GM12878 (cell line): ENCODE data around the gene FAM187B.

ENCODE experiments used
- CEBPB ChIP-seq, 2 experiments: fragments of 150-350 bp in 1 of 2; IDR thresholded peaks; 2 replicates each; pipeline ENCODE4 v1.6.1; 2012 to 2014; ENCODE audit warnings: low read depth in 2 of 2, low read length in 2 of 2, borderline replicate concordance in 1 of 2, inconsistent platforms in 1 of 2
- CTCF ChIP-seq, 3 experiments: IDR thresholded peaks in 2 of 3; conservative IDR thresholded peaks in 1 of 3; 2 replicates each; pipeline ENCODE4 v1.5.1; 2011; ENCODE audit warnings: low read depth in 3 of 3, low read length in 3 of 3, mild to moderate bottlenecking in 3 of 3, control low read depth in 2 of 3, moderate library complexity in 2 of 3, inconsistent platforms in 1 of 3, mixed read lengths in 1 of 3; ENCODE audit not compliant: control insufficient read depth in 2 of 3, insufficient read depth in 1 of 3; ENCODE audit errors: extremely low read depth in 1 of 3
- JUND ChIP-seq: IDR thresholded peaks from 2 replicates; pipeline ENCODE4 v1.6.1; 2012; ENCODE audit warnings: low read depth, mild to moderate bottlenecking, low read length, improper control_type of control experiment, moderate library complexity
- POLR2A ChIP-seq: IDR thresholded peaks from 2 replicates; pipeline ENCODE4 v1.6.1; 2011; ENCODE audit warnings: low read depth, mild to moderate bottlenecking, low read length
- RBBP5 ChIP-seq: fragments of 200-600 bp; sonication (generic); conservative IDR thresholded peaks from 2 replicates; pipeline ENCODE4 v1.6.1; 2016
- TBL1XR1 ChIP-seq: IDR thresholded peaks from 2 replicates; pipeline ENCODE4 v1.6.1; 2012; ENCODE audit warnings: low read depth, low read length, improper control_type of control experiment
- TF ChIP-seq, protein P1 (sequence below): IDR thresholded peaks from 2 replicates; pipeline ENCODE4 v1.6.1; 2011; ENCODE audit warnings: borderline replicate concordance, low read depth, mild to moderate bottlenecking, moderate library complexity, mixed read lengths, low read length; ENCODE audit not compliant: insufficient read depth; ENCODE audit errors: extremely low read length

GRCh38 chr19:35206855-35207254 lies 21.7 kb downstream of the FAM187B start:
- TF ChIP-seq, protein P1, sequence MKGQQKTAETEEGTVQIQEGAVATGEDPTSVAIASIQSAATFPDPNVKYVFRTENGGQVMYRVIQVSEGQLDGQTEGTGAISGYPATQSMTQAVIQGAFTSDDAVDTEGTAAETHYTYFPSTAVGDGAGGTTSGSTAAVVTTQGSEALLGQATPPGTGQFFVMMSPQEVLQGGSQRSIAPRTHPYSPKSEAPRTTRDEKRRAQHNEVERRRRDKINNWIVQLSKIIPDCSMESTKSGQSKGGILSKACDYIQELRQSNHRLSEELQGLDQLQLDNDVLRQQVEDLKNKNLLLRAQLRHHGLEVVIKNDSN: no peak
- TF ChIP-seq POLR2A (no peak), RBBP5 (no peak), CTCF (IDR thresholded peaks at IDR 0.05 in 2 of 3, conservative IDR thresholded peaks at IDR 0.05 in 1 of 3; ENCODE audit: control insufficient read depth in 2 of 3, extremely low read depth in 1 of 3, insufficient read depth in 1 of 3, low read depth in 3 of 3, low read length in 3 of 3) (no peak), TBL1XR1 (no peak), CEBPB (IDR thresholded peaks at IDR 0.05; ENCODE audit: borderline replicate concordance in 1 of 2, low read depth in 2 of 2, low read length in 2 of 2) (no peak), JUND (no peak)
